ENCODE results near the gene GLYATL3. TPM values are rescaled to one million over a fixed set of nuclear protein-coding genes. Genes with fewer than 3 reads are reported as not detected.

The GLYATL3 gene
- total and polyA plus RNA-seq, 12 donors: not detected

DNA sequence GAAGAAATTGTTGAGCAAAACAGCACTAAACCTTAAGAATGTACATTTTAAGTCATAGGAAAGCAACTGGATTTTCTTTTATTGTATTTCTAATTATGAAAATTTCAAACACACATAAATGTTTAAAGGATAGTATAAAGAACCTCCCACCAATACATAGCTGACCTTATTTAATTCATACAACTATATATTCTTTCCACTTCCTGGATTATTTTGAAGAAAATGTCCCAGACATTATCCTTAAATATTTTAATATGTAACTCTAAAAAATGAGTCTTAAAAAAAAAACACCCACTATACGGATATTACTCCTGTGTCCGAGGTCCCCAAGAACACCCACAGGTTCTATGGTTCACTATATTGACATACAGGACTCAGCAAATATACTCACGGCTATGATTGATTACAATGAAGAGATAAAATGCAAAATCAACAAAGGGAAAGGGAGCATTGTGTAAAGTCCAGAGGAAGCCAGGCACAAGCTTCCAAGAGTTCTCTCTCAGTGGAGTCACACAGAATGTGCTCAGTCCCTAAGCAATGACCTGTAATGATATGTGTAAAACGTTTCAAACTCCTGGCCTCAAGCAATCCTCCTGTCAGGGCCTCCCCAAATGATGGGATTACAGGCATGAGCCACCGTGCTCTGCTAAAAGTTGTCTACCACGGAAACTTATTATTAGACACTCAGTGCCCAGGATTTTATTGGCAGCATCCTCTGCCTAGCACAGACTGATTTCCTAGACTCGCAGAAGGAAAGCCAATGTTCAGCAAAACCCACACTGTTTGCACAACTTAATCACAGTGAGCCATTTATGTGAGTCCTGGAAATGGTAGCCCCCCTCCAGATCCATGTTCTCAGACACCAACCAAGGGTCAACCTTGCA, 23.2 kb downstream of the GLYATL3 start:
- ATAC-seq: no peak
- no peak overlapping the region for H3K27ac ChIP-seq
- no peaks in the 10 kb centered on the region for H3K4me1 ChIP-seq
- DNase-seq: no peak
- TF ChIP-seq, protein P1, sequence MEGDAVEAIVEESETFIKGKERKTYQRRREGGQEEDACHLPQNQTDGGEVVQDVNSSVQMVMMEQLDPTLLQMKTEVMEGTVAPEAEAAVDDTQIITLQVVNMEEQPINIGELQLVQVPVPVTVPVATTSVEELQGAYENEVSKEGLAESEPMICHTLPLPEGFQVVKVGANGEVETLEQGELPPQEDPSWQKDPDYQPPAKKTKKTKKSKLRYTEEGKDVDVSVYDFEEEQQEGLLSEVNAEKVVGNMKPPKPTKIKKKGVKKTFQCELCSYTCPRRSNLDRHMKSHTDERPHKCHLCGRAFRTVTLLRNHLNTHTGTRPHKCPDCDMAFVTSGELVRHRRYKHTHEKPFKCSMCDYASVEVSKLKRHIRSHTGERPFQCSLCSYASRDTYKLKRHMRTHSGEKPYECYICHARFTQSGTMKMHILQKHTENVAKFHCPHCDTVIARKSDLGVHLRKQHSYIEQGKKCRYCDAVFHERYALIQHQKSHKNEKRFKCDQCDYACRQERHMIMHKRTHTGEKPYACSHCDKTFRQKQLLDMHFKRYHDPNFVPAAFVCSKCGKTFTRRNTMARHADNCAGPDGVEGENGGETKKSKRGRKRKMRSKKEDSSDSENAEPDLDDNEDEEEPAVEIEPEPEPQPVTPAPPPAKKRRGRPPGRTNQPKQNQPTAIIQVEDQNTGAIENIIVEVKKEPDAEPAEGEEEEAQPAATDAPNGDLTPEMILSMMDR (IDR thresholded peaks at IDR 0.05): no peak
- intact Hi-C loops (cut with DNase I): loop anchor here in 1 of 10 donors (10.0 kb wide), 2 partner anchors 92 to 332 kb away; no protein-coding TSS in a partner anchor
- WGBS, 2 donors: 74 to 77% methylated on average over 7 of the region's 7 CpGs
- no peaks in the 10 kb centered on the region for H3K9me3 ChIP-seq
- peaks cover 0 to 12% (median 0%) of the 10 kb centered on the region in 7 donors for H3K27me3 ChIP-seq
- no peaks in the 10 kb centered on the region for H3K36me3 ChIP-seq
- no peak overlapping the region for H3K4me3 ChIP-seq

DNA sequence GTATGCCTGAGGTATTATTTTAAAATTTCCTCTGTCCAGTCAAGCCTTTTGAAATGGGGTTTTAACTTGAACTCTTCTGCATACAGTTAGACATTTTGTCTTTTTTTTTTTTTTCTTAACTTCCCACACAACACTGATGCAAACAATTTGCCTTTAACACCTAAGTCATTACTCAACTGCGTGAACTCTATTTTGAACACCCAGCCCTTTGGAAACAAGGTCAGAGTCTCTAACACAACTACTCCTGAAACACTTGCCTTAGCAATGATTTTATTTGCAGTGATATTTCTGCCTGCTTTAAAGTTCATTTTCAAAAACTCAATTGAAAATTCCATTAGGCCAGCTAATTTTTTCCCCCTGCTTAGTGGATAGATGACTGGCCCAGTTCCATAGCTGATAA, 24.2 kb downstream of the GLYATL3 start:
- intact Hi-C loops (cut with DNase I): loop anchor here in 1 of 10 donors (10.0 kb wide), 2 partner anchors 91 to 331 kb away; no protein-coding TSS in a partner anchor
- TF ChIP-seq, protein P1 (IDR thresholded peaks at IDR 0.05): no peak
- Histone ChIP-seq H3K27me3 (peaks cover 0 to 17% (median 0%) of the 10 kb centered on the region in 7 donors), H3K27ac (no peak overlapping the region), H3K36me3 (no peaks in the 10 kb centered on the region), H3K4me3 (no peak overlapping the region), H3K9me3 (no peaks in the 10 kb centered on the region), H3K4me1 (no peaks in the 10 kb centered on the region)
- 94 to 98% methylated on average over 1 of the region's 1 CpG for WGBS, 2 donors
- ATAC-seq (no peak), DNase-seq (no peak)

DNA sequence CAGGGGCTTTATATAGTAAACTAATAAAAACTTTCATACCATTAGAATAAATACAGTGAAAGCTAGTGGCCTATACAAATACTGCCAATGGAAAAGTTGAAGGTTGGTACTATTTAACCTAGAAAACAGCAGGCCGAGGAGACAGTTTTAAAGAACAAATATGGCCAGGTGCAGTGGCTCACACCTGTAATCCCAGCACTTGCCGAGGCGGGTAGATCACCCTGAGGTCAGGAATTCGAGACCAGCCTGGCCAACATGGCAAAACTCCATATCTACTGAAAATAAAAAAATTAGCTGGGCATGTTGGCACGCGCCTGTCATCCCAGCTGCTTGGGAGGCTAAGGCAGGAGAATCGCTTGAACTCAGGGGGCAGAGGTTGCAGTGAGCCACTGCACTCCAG, 24.8 kb downstream of the GLYATL3 start:
- Histone ChIP-seq H3K27ac (no peak overlapping the region), H3K9me3 (no peaks in the 10 kb centered on the region), H3K4me3 (no peak overlapping the region), H3K27me3 (peaks cover 0 to 17% (median 0%) of the 10 kb centered on the region in 7 donors), H3K4me1 (no peaks in the 10 kb centered on the region), H3K36me3 (no peaks in the 10 kb centered on the region)
- WGBS, 2 donors: 90 to 92% methylated on average over 7 of the region's 7 CpGs
- intact Hi-C loops (cut with DNase I): loop anchor here in 1 of 10 donors (10.0 kb wide), 2 partner anchors 90 to 330 kb away; no protein-coding TSS in a partner anchor
- no peak for DNase-seq
- TF ChIP-seq, protein P1 (IDR thresholded peaks at IDR 0.05): no peak
- ATAC-seq: no peak

DNA sequence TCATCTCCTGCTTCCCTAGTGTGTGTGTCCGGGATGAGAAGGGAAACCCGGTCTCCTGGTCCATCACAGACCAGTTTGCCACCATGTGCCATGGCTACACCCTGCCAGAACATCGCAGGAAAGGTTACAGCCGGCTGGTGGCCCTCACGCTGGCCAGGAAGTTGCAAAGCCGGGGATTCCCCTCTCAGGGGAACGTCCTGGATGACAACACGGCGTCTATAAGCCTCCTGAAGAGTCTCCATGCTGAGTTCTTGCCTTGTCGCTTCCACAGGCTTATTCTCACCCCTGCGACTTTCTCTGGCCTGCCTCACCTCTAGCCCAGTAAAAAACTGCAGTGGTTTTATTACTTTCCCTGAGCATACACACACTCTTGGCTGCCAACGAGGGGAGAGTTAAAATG, 26.9 kb downstream of the GLYATL3 start:
- Histone ChIP-seq H3K4me1 (no peaks in the 10 kb centered on the region), H3K27me3 (peaks cover 0 to 9% (median 0%) of the 10 kb centered on the region in 7 donors), H3K9me3 (no peaks in the 10 kb centered on the region), H3K4me3 (no peak overlapping the region), H3K36me3 (no peaks in the 10 kb centered on the region), H3K27ac (no peak overlapping the region)
- no peak for ATAC-seq
- no peak for DNase-seq
- intact Hi-C loops (cut with DNase I): loop anchor here in 3 of 10 donors (5.0 to 10.0 kb wide), 4 partner anchors 81 to 331 kb away; no protein-coding TSS in a partner anchor
- TF ChIP-seq, protein P1 (IDR thresholded peaks at IDR 0.05): no peak
- WGBS, 2 donors: 67 to 71% methylated on average over 12 of the region's 12 CpGs
